COLO829 (cell line): ENCODE data around the gene OSTC.
"Not testable (repeated sequence)": the region's sequence is repeated elsewhere in the genome, so short reads cannot be mapped to it uniquely, and the experiment has no call there.

Experiments used
- DNase-seq: peaks from one replicate; pipeline ENCODE4 v3.0.0; 2012; ENCODE audit warnings: low spot score

Gene OSTC

DNA sequence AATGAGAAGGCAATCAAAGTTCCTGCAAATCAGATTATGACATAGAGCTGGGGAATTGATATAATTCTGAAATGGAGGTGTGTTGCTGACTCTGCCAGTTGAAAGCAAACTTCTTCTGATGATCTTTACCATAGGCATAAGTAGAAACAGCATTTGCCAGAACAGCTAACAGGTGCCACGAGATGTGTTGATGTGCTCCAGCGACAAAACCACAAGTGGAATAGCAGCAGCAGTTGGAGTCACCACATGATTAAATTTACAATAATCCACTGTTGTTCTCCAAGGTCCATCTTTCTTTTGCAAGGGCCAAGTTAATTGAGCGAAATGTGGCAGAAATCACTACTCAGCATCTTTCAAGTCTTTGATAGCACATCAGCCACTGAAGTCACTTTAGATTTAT is 3.7 kb upstream of the OSTC start:
- DNase-seq: no peak

DNA sequence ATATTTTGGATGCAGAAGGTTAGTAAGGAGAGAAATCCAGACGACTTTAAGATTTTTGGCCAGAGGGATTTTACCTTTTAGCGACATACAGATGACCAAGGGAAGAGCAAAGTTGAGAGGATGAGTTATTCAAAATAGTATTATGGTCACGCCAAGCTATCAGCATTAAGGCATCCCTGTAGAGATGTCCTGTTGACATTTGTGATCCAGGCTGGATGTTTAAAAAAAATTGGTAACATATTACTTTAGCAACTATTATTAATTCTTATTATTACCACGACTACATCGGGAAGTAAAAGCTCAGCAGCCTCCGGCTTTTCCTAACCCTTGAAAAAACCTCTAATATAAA is 562 bp upstream of the OSTC start:
- no peak for DNase-seq

DNA sequence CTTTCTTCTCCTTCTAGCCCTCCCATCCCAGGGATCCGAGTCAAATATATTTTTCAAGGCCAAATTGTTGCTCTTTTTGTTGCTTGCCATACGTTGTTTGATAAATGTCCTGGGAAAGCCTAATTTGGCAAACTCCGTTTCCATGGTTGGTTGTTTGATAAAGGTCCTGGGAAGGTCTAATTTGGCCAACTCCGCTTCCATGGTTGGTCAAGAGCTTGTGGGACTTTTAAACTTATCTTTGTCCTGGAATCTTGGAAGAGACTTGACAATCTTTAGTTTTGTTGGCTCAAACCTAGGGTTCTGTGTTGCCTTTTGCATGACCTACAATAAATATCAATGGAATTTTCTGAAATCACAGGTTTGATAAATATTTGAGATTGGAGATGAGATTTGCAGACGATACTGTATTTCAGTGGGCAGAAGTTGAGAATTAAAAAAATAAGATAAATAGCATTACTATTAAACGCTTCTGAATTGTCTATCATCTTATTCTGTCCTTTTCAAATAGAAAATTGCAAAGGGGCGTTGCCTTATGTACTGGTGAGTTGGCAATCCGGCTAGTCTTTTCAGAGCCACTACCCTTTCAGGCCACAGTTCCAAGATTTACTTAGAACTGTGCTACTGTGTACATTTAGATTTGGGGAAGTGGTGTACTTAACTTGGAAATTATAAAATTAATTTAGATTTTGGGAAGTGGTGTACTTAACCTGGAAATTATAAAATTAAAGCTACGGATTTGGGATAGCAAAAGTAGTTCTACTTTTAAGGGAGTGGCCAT is 804 bp downstream of the OSTC start:
- peak; percentile 63 for DNase-seq

DNA sequence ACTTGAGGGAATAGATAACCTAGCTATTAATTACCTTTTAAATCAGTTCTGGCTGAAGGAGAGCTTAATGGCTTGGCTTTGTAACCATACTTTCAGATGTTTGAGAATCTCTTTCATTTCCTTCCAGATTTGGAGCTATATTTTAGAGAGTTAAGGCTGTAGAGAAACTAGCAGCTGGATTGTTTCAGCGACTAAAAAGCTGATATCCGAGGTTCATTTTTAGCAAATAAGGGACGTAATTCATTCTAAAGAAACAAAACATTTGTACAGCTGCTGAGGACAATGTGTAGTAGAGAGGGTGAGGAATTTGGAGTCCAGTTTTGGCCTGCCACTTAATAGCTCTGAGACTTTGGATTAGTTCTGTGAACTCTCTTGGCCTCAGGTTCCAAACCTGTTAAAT is 12.2 kb downstream of the OSTC start:
- DNase-seq: no peak

DNA sequence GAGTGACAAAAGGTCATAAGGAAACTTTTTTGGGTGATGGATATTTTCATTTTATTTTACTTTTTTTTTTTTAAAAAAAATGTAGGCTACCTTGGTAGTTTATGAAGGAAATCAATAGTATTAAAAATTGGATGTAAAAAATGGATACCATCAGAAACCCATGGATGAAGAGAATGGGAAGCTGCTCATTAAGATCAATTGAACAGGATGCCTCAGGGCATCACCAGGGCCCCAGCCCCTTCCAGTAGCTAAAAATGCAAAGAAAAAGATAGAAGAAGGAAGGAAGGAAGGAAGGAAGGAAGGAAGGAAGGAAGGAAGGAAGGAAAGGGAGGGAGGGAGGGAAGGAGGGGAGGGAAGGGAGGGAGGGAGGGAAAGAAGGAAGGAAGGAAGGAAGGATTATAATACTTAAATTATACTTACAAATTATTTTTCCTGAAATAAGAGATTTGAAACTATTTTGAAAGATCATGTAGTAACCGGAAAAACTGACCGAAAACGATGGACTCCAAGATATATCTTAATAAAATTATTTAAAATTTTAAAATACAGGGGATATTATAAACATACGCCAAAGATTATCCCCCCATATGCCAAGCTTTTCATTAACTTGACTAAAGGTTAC is 24.1 kb downstream of the OSTC start:
- no peak for DNase-seq

DNA sequence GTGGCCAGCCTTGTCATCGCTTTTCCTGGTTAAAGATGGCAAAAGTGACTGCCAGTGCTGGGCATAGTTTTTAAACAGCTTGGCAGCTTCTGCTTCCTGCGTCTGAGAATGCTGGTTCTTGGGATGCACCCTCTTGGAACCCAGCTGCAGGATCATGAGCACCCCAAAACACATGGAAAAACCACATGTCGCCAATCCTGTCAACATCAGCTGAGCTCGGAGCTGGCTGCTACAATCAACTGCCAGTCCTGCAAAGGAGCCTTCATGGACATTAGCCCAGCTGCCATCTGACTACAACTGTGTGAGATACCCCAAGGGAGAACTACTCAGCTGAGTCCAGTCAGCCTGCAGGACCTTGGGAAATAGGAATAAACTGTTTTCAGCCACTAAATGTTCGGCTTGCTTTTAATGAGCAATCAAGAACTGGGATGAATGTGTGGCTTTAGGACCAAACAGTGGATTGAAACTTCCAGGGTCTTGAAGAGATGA is 31.0 kb downstream of the OSTC start:
- no peak for DNase-seq

DNA sequence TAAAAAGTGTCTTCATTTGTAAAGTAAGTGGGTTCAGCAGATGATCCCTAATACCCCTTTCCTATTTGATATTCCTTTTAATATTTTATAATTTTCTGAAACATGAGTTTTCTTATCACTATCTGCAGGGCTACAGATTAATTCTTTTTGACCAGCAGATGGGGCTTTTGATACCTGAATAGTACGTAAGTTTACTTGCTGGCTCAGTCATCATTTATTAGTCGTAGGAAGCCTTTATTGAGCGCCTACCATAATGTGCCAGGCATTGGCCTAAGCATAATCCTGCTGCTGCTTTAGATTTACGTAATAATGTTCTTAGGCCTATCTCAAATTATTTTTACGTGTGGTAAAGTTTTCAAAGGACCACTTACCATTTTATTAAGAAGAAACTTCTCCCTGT is 33.1 kb downstream of the OSTC start:
- DNase-seq: peak; percentile 37

DNA sequence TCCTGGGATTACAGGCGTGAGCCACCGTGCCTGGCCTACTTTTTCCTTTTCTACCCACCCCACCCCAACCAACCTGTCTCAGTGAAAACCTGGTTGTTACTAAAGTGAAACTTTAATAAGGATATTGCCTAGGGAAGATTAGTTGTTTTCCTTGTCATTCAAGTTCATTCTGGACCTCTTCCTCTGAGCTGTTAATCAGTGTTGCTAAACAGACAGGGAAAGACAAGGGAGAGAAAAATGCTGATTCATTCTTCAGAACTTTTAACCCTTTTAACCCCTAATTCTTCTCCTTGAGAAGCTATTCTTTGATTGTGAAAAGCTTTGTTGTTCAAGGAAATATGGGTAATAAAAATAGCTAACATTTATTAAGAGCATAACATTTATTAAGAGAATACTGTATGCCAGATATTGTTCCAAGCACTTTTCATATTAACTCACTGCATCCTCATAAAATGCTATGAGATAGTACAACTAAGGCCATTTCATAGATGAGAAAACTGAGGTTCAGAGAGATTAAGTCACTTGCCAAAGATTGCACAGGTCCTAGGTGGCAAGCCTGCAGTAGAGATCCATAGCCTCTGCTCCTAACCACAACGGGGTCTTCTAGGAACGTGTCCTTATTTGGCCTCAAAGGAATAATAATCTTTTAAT is 34.8 kb downstream of the OSTC start:
- no peak for DNase-seq

DNA sequence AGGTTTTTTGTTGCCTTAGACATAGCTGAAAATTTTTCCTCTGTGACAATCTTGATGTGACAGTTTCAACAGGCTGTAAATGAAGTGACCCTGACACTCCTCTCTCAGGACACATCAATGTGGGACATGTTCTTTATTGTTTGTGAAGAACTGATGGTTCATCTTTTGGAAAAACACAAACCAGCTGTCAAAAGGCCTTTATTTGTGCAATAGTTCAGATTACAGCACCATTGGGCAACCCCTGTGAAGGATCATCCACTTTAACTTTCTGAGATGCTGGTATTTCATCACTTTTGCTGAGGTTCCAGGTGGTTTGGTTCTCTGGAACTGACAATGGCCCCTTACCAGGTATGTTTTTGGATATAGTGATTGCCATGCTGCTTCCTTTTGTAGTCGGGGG is 40.3 kb downstream of the OSTC start:
- no peak for DNase-seq

DNA sequence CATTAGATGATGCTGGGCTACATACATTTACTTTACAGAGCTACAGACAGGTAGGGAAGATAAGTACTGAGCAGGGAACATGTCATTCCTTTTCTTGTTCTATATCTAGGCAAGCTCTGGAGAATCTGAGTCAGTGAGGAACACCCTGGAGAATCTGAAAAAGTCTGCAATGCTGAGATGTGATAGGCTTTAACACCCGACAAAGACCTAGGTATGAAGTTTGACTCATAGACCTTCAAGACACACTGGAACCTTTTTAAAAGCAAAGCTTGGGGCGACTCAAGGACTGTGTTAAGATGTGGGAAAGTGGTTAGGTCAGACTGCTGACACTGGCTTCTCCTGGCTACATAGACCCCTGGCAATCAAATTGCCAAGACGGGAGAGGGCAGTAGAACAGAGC is 42.8 kb downstream of the OSTC start:
- no peak for DNase-seq

DNA sequence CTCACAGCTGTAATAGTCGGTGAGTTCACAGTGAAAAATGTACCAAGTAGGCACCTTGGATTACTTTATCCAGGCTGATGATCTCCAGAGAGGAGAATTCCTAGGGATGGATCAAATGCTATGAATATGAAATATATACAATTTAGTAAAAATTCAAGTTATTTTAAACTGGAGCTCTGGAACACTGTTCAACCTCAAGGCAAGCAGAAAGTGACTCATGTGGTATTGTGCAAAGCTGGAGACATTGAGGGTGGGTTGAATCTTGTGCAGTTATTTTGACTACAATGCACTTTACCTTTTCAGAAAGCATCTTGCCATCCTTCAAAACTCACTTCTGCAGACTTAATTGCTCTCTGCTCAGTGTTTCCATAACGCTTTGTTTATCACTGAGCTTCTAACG is 43.4 kb downstream of the OSTC start:
- DNase-seq: no peak

DNA sequence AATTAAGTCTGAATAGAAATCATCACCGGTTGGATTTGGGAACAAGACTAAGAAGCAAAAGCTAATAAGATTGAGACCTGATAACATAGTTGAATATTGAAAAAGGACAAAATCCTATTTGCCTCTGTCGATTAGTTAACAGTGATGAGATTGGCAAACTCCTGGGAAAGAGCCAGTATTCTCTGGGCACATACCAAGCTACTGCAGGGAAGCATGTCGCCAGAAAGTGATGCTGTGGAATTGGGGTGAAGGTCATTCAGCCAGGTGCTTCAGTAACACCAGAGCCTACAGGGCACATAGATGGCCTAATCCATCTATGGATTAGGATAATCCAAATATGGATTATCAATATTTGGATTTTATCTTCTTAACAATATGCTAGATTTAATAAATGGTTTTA is 44.0 kb downstream of the OSTC start:
- no peak for DNase-seq

DNA sequence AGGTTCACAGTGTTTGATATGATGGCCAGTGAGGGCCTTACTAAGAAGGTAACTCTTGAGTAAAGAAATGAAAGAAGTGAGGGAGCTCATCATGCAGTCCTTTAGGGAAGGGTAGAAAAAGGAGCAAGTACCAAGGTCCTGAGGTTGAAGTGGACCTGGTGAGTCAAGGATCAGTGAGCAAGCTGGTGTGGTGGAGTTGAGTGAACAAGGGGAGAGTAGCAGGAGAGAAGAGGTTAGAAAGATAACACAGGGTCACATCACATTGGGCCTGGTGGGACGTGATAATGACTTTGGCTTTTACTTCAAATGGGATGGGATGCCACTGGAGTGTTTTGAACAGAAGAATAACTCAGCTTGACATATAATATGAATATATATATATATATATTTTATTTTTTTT is 44.7 kb downstream of the OSTC start:
- DNase-seq: no peak

DNA sequence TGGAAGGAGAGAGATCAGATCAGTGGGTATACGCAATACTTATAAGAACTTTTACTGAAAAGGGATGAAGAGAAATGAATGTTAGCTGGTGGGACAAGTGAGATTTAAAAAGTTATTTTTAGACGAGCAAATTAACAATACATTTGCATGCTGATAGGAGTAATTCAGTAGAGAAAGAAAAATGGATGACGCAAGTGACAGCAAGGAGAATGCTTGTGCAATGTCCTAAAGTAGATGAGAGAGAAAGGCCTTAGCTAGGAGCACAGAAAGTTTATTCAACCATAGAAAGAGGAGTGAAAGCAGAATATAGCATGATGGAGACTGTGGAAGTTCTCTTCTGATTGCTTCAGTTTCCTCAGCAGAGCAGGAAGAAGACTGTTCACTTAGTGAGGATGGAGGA is 45.8 kb downstream of the OSTC start:
- no peak for DNase-seq

DNA sequence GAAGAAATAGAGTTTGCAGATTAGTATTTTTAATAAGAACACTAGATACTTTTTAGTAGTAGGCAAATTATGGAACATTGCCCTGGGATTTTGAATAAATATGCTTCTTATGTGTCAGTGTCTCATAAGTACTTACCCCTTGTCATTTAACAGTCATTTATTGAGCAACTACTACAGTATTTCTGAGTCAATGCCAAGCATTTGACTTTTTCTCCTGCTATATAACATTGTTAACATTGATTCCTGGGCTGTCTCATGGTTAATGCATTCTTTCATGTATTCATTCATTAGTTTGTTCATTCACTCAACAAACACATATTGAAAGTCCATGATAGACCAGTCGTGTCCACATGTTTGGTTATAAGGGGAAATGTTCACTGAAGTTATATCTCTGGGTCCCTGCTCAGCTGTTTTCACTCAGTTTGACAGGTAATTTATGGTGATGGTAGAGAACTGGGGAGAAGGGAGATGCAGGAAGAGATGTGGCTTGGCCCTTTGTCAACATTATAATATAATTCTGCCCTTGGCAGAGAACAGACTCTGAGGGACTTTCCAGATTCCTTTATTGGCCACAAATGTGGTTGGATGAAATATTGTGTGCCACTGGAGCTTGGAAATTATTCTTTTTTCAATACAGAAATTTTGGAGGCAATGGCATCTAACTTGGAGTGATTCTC is 49.8 kb downstream of the OSTC start:
- no peak for DNase-seq

DNA sequence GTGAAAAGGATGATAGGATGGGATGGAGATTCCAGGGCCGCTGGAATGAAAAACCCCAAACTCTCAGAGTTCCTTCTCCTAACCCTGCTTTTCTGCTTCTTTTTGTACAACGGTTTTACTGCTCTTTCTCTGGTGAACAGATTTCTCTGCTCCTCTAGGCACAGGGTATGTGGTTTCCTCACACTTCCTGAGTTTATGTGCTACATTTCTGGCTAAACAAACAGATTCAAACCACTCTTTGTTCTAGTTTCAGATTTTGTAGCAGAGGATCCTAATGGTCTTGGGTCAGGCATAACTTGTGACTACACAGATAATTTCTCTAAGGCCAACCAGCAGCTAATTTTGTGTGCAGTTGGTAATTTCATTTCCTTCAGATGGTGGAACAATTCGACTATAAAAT is 52.6 kb downstream of the OSTC start:
- DNase-seq: peak; percentile 64

DNA sequence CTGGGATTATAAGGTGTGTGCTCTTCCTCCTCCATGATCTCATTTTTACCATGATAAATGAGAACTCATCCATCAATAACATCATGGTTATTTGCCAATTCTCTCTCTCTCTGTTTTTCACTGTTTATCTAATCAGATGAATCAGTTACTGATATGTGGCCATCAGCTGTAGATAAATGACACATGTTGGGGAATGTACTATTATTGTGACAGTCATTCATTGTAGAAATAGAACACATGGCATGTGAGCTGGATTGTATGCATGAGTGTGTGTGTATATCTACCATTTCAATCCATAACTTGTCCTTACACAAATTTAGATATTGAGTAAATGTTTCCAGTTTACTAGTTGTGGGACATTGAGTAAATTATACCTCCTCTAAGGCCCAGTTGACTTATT is 53.0 kb downstream of the OSTC start:
- DNase-seq: no peak

DNA sequence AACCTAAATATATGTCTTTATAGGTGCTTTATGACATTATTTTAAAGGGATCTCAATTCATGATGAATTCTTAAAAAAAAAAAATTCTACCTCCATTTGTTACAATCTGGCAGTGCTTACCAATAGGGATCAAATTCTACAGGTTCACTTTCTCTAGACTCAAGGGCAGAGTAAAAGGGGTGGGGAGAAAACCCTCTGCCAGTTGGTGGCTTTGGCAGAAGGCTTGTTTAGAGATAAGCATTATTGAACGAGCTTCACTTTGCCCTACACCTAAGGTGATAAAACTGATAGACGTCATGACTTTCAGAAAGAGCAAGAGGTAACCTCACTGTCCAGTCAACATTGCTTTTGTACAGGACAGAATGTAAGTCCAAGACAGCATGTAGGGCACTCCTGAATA is 53.6 kb downstream of the OSTC start:
- DNase-seq: no peak

DNA sequence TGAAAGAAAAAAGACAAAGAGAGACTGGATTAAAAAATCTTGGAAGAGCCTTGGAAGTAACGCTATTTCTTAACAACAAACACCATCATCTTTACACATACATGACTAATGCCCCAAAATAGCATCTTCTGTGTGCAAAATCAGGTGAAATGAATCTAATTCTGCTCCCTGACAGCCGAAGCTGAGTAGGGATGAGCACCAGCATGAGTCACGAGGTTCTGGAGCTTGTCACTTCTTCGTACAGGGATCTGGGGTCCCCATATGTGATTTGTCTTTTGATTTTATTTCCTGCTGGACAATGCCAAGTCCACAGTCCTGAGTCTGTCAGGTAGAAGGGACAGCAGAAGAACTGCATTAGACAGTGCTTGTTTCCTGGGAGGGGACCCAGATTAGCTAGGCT is 55.9 kb downstream of the OSTC start:
- DNase-seq: no peak

DNA sequence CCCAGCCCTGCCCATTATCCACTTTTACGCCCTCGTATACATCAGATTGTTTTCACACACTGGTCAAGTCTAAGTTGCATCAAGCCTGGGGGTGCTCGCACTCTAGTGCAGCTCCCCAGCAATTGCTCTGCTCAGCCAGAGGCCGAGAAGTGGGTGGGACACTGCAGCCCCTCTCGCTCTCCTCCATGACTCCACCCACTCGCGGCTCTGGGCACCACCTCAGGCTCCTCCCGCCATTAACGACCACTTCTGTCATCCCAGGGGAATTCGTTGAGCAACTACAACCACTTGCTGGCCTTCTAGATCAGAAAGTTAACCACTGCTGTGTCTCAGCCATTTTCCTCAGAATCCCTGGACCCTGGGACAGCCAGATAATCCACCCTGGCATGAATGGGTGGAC is 58.8 kb downstream of the OSTC start:
- DNase-seq: no peak

DNA sequence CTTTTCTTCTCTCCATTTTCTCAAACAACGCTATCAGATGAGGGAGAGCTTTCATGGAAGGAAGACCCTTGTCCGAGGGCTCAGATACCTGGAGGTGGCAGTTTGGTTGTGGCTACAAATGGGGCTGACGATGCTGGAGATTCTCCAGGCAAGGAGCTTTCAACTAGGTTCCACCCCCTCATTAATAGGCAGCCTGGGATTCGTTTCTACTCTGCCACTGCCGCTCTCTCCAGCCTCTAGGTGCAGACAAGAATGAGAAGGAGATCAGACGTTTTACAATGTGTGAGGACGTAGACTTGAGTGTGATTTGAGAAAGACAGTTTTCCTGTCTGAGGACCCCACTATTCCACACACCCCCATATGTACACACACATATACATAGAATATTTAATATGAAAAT is 59.3 kb downstream of the OSTC start:
- DNase-seq: no peak

DNA sequence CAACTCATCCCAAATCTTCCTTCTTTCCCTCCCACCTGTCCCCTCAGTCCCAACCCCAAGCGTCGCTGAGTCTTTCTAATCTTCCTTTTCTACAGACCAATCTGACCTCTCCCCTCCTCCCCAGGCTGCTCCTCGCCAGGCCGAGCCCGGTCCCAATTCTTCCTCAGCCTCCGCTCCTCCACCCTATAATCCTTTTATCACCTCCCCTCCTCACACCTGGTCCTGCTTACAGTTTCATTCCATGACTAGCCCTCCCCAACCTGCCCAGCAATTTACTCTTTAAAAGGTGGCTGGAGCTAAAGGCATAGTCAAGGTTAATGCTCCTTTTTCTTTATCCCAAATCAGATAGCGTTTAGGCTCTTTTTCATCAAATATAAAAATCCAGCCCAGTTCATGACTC is 60.2 kb downstream of the OSTC start:
- DNase-seq: not testable (repeated sequence)

DNA sequence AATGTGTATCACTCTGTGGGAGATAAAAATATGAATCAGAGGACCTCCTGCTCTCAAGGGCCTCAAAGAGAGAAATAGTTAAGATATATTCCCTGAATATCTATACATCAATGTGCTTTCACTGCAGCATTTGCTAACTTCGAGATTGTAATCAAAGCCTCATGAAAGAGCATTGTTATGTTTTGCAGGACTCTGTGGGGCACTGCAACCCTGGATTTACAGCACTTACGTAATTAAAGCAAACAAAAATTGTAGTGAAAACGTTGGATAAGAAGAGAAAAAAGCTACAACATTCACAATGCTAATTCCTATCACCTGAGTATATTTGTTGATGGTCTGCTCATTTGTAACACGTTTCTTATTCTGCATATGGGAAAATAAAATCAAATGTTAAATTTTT is 64.5 kb downstream of the OSTC start:
- DNase-seq: no peak
